HG03280 (cell line): ENCODE measurements around the gene MRPL38.
"Not testable (repeated sequence)": the region's sequence is repeated elsewhere in the genome, so short reads cannot be mapped to it uniquely, and the experiment has no call there.

Source experiments
- ATAC-seq: cut with Tn5 transposase; IDR thresholded peaks from one replicate; pipeline ENCODE4 v1.9.1; 2021; ENCODE audit warnings: mild to moderate bottlenecking, moderate library complexity; ENCODE audit not compliant: unreplicated experiment

Gene MRPL38

GRCh38 chr17:75897160-75898019 is 7.3 kb downstream of the MRPL38 start:
- no peak for ATAC-seq

- ATAC-seq = peak; percentile 61
Measured at GRCh38 chr17:75896415-75897159, 8.1 kb downstream of the MRPL38 start, which contains the start of gene TRIM65. TRIM65 (minus strand) TSS chr17:75896951; CDS start chr17:75896937, 14 bp downstream.

- ATAC-seq = no peak
Measured at GRCh38 chr17:75895370-75896155, 9.1 kb downstream of the MRPL38 start.

GRCh38 chr17:75894049-75894733 is 10.5 kb downstream of the MRPL38 start:
- ATAC-seq = no peak

GRCh38 chr17:75893305-75894048 is 11.2 kb downstream of the MRPL38 start:
- no peak for ATAC-seq

GRCh38 chr17:75892556-75893224 is 12.0 kb downstream of the MRPL38 start:
- ATAC-seq = no peak

- ATAC-seq = no peak
Measured at GRCh38 chr17:75891605-75892555, 12.8 kb downstream of the MRPL38 start.

- ATAC-seq = no peak
Measured at GRCh38 chr17:75891022-75891604, 13.6 kb downstream of the MRPL38 start.

- ATAC-seq = no peak
Measured at GRCh38 chr17:75889454-75889853, 15.2 kb downstream of the MRPL38 start.

- no peak for ATAC-seq
Measured at GRCh38 chr17:75888484-75888883, 16.2 kb downstream of the MRPL38 start.

- ATAC-seq = not testable (repeated sequence)
Measured at GRCh38 chr17:75885860-75886259, 18.8 kb downstream of the MRPL38 start.

- ATAC-seq = no peak
Measured at GRCh38 chr17:75885431-75885830, 19.3 kb downstream of the MRPL38 start.

- no peak for ATAC-seq
Measured at GRCh38 chr17:75881678-75882454, 22.8 kb downstream of the MRPL38 start.

- ATAC-seq = no peak
Measured at GRCh38 chr17:75880266-75880665, 24.4 kb downstream of the MRPL38 start.

- ATAC-seq = peak; percentile 12
Measured at GRCh38 chr17:75878174-75878998, 26.3 kb downstream of the MRPL38 start, which contains the start of gene TRIM47. TRIM47 (minus strand) TSS chr17:75878581; CDS start chr17:75878548, 33 bp downstream.

- peak; percentile 73 for ATAC-seq
Measured at GRCh38 chr17:75877752-75878173, 26.9 kb downstream of the MRPL38 start.
